Liver (tissue), 9 donors: ENCODE results near the gene SRXN1. TPM values are rescaled to one million over a fixed set of nuclear protein-coding genes. Genes with fewer than 3 reads are reported as not detected.

ENCODE experiments used
- DNase-seq: peaks from one replicate; pipeline ENCODE4 v3.0.0-alpha.2; 2017; ENCODE audit warnings: low spot score
- H3K27ac ChIP-seq, 2 donors: one replicate each; pipeline ENCODE4 v1.7.0; 2013; ENCODE audit warnings: inconsistent platforms in 2 of 2, low read length in 2 of 2, control low read depth in 1 of 2, low read depth in 1 of 2, mild to moderate bottlenecking in 1 of 2
- H3K27me3 ChIP-seq, 4 donors: one replicate each; pipeline versions ENCODE4 v1.6.1 to v1.7.0; 2013; ENCODE audit warnings: low read length in 3 of 4, inconsistent platforms in 1 of 4, mild to moderate bottlenecking in 1 of 4, moderate library complexity in 1 of 4; ENCODE audit not compliant: control insufficient read depth in 4 of 4, insufficient read depth in 4 of 4
- H3K36me3 ChIP-seq, 4 donors: one replicate each; pipeline versions ENCODE4 v1.6.1 to v1.7.0; 2013; ENCODE audit warnings: low read length in 3 of 4, mild to moderate bottlenecking in 3 of 4, low read depth in 1 of 4, moderate library complexity in 1 of 4; ENCODE audit not compliant: control insufficient read depth in 4 of 4, insufficient read depth in 3 of 4
- H3K4me1 ChIP-seq, 4 donors: one replicate each; pipeline versions ENCODE4 v1.6.1 to v1.7.0; 2013; ENCODE audit warnings: low read length in 3 of 4, mild to moderate bottlenecking in 3 of 4, moderate library complexity in 1 of 4; ENCODE audit not compliant: control insufficient read depth in 4 of 4, insufficient read depth in 4 of 4
- H3K4me3 ChIP-seq, 3 donors: one replicate each; pipeline versions ENCODE4 v1.6.1 to v1.7.0; 2013; ENCODE audit warnings: low read length in 3 of 3, control low read depth in 1 of 3, low read depth in 1 of 3, mild to moderate bottlenecking in 1 of 3
- H3K9ac ChIP-seq, 2 donors: one replicate each; pipeline ENCODE4 v1.7.0; 2013; ENCODE audit warnings: low read length in 2 of 2, mild to moderate bottlenecking in 2 of 2, moderate library complexity in 2 of 2, control low read depth in 1 of 2, low read depth in 1 of 2
- H3K9me3 ChIP-seq, 4 donors: one replicate each; pipeline versions ENCODE4 v1.6.1 to v1.7.0; 2013; ENCODE audit warnings: low read length in 3 of 4; ENCODE audit not compliant: control insufficient read depth in 4 of 4
- ATF3 ChIP-seq: IDR thresholded peaks from 2 replicates; pipeline ENCODE4 v1.6.1; 2016; ENCODE audit warnings: antibody characterized with exemption
- EGR1 ChIP-seq, 2 donors: IDR thresholded peaks; 2 replicates each; pipeline ENCODE4 v1.6.1; 2016 to 2018; ENCODE audit warnings: antibody characterized with exemption in 2 of 2, low read depth in 2 of 2
- FOXA2 ChIP-seq: IDR thresholded peaks from 2 replicates; pipeline ENCODE4 v1.6.1; 2016; ENCODE audit warnings: antibody characterized with exemption
- GABPA ChIP-seq, 2 donors: IDR thresholded peaks in 1 of 2; conservative IDR thresholded peaks in 1 of 2; 2 replicates each; pipeline ENCODE4 v1.6.1; 2016; ENCODE audit warnings: antibody characterized with exemption in 2 of 2, mild to moderate bottlenecking in 1 of 2, moderate library complexity in 1 of 2
- HNF4G ChIP-seq: IDR thresholded peaks from 2 replicates; pipeline ENCODE4 v1.6.1; 2016; ENCODE audit warnings: antibody characterized with exemption
- JUND ChIP-seq, 2 donors: IDR thresholded peaks; 2 replicates each; pipeline ENCODE4 v1.6.1; 2016; ENCODE audit warnings: antibody characterized with exemption in 2 of 2
- NR2F2 ChIP-seq: IDR thresholded peaks from 2 replicates; pipeline ENCODE4 v1.6.1; 2016; ENCODE audit warnings: antibody characterized with exemption
- RAD21 ChIP-seq, 2 donors: IDR thresholded peaks; 2 replicates each; pipeline ENCODE4 v1.6.1; 2016; ENCODE audit warnings: antibody characterized with exemption in 2 of 2, mild to moderate bottlenecking in 2 of 2
- YY1 ChIP-seq: IDR thresholded peaks from 2 replicates; pipeline ENCODE4 v1.6.1; 2016; ENCODE audit warnings: antibody characterized with exemption, mild to moderate bottlenecking
- ZBTB33 ChIP-seq: IDR thresholded peaks from 2 replicates; pipeline ENCODE4 v1.6.1; 2016; ENCODE audit warnings: antibody characterized with exemption
- WGBS: extraction: QIAGEN DNeasy Blood & Tissue Kit; methylation state at CpG from one replicate; pipeline ENCODE4 v1.1.7; 2013; 5-methylcytosine and 5-hydroxymethylcytosine counted together
- polyA plus RNA-seq, 2 donors: library from polyadenylated mRNA; stranded (reverse) in 1 of 2; unstranded in 1 of 2; fragments of 200-250 nt in 1 of 2; fragments of >200 nt in 1 of 2; fragmentation: Nextera tagmentation in 1 of 2; extraction: Ambion mirVana in 1 of 2; gene quantifications; one replicate each; pipeline versions ENCODE4 v1.2.1 to v1.2.3, GENCODE V29; 2013 to 2015
- total RNA-seq, 2 donors: library from RNA; depleted of rRNA; stranded (reverse); fragments of >200 nt; gene quantifications; one replicate each; pipeline ENCODE4 v1.2.3, GENCODE V29; 2014
- TF ChIP-seq, protein P1 (sequence below): fragments of 150-350 bp; IDR thresholded peaks from 2 replicates; pipeline ENCODE4 v1.5.1; 2017; ENCODE audit warnings: improper control_type of control experiment, low read depth, low read length; ENCODE audit not compliant: missing input control
- donor health status: healthy.
- donor health status: healthy.
- donor health status: healthy.
- donor health status: healthy.
- donor health status: healthy.

SRXN1 gene
- total and polyA plus RNA-seq, 4 donors, result 14.3 to 60.2 (median 24.8) TPM

DNA sequence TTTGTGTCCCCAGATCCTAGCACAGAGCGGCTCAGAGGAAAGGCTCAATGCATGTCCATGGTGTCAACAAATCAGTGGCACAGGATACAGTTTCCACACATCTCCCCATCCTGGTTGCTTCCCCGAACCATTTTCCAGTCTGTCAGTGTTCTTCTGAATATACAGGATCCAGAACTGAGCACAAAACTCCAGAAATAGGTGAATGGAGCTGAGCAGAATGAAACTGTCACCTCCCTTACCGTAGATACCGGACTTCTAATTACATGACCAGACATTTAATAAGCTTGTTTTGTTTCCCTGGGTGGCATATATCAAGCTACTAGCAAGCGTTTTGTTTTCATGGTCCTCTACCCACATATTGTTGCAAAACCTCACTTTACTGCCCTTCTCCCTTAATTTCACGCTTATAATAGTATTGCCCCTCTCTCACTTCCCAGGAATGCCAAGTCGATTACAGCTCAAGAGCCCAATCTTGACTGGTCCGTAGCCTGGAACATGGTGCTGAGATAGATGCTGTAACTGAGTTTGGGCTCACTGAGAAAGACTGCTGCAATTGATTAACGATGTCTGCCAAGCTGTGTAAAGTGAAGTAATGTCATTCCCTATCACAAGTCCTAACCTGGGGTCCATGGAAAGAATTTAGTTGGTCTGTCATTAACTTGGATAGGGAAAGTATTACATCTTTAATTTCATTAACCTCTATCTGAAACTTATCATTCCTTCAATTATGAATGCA lies 34.6 kb upstream of the SRXN1 start:
- Histone ChIP-seq H3K9me3 (no peaks in the 10 kb centered on the region), H3K36me3 (no peaks in the 10 kb centered on the region), H3K9ac (no peak overlapping the region), H3K4me3 (no peak overlapping the region), H3K4me1 (no peaks in the 10 kb centered on the region), H3K27me3 (peaks cover 0 to 10% (median 0%) of the 10 kb centered on the region in 4 donors), H3K27ac (no peak overlapping the region)
- no peak for DNase-seq
- 65% methylated on average over 9 of the region's 9 CpGs for WGBS
- TF ChIP-seq EGR1 (IDR thresholded peaks at IDR 0.05; ENCODE audit: low read depth in 2 of 2), result no peak
- no peak for TF ChIP-seq ATF3
- TF ChIP-seq FOXA2, result no peak

DNA sequence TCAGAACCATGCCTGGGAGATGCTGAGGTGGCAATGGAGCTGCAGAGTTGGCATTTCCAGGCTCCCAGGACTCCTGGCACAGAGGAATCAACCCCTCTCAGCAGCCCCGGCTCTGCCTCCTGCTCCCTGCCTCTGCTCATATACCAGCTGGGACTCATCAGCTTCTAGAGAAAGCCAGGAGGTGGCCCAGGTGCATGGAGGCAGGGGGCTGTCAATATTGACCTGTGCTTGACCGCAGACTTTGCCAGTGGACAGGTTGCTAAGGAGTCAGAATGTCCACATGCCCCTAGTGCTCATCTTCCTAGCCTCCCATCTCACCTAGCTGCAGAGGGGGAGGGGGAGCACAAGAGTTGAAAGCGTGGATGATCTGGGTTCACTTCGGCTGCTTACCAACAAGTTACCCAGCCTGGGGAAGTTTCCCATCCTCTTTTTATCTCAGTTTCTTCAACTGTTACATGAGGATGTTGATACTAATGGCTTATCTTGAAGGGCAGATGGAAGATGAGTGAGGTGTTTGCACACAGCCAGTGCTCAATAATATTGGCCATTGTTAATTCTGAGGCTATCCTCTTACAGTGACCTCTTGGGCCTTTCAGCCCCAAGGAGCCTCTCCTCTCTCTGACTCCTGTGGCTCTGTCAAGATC lies 31.8 kb upstream of the SRXN1 start:
- no peaks in the 10 kb centered on the region for H3K36me3 ChIP-seq
- TF ChIP-seq ZBTB33, result no peak
- TF ChIP-seq YY1, result no peak
- TF ChIP-seq NR2F2, result no peak
- TF ChIP-seq JUND (IDR thresholded peaks at IDR 0.05), result no peak
- no peak for TF ChIP-seq FOXA2
- TF ChIP-seq RAD21 (IDR thresholded peaks at IDR 0.05), result no peak
- no peak overlapping the region for H3K27ac ChIP-seq
- no peak overlapping the region for H3K9ac ChIP-seq
- no peaks in the 10 kb centered on the region for H3K9me3 ChIP-seq
- H3K4me3 ChIP-seq, result no peak overlapping the region
- H3K27me3 ChIP-seq, result peaks cover 0 to 10% (median 0%) of the 10 kb centered on the region in 4 donors
- no peaks in the 10 kb centered on the region for H3K4me1 ChIP-seq
- DNase-seq, result no peak
- 59% methylated on average over 4 of the region's 4 CpGs for WGBS

DNA sequence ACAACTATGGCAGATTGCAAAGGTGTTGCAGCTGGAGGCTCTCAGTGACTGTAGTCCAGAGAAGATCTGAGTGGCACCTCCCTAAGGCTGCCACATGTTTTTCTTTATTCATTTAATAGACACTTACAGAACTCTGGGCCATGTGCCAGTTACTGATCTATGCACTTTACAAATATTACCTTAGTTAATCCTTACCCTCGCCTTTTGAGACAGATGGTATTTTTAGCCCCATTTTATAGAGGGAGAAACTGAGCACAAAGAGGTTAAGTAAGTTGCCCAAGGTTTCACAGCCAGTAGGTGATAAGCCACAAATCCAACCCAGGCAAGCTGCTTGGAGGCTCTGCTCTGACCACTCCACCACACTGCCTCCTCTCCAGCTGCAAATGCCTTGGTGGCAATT lies 29.1 kb upstream of the SRXN1 start:
- no peaks in the 10 kb centered on the region for H3K9me3 ChIP-seq
- no peak overlapping the region for H3K9ac ChIP-seq
- peaks cover 0 to 4% (median under 1%) of the 10 kb centered on the region in 4 donors for H3K27me3 ChIP-seq
- H3K27ac ChIP-seq, result no peak overlapping the region
- H3K36me3 ChIP-seq, result no peaks in the 10 kb centered on the region
- no peak overlapping the region for H3K4me3 ChIP-seq
- H3K4me1 ChIP-seq, result no peaks in the 10 kb centered on the region
- TF ChIP-seq GABPA (IDR thresholded peaks at IDR 0.05 in 1 of 2, conservative IDR thresholded peaks at IDR 0.05 in 1 of 2) (no peak), YY1 (no peak), HNF4G (no peak)
- TF ChIP-seq, protein P1, sequence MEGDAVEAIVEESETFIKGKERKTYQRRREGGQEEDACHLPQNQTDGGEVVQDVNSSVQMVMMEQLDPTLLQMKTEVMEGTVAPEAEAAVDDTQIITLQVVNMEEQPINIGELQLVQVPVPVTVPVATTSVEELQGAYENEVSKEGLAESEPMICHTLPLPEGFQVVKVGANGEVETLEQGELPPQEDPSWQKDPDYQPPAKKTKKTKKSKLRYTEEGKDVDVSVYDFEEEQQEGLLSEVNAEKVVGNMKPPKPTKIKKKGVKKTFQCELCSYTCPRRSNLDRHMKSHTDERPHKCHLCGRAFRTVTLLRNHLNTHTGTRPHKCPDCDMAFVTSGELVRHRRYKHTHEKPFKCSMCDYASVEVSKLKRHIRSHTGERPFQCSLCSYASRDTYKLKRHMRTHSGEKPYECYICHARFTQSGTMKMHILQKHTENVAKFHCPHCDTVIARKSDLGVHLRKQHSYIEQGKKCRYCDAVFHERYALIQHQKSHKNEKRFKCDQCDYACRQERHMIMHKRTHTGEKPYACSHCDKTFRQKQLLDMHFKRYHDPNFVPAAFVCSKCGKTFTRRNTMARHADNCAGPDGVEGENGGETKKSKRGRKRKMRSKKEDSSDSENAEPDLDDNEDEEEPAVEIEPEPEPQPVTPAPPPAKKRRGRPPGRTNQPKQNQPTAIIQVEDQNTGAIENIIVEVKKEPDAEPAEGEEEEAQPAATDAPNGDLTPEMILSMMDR, result no peak
- 26% methylated on average over 1 of the region's 1 CpG for WGBS
- DNase-seq, result no peak
